HG02970 (cell line): ENCODE data around the gene CSAD.
"Not testable (repeated sequence)": the region's sequence is repeated elsewhere in the genome, so short reads cannot be mapped to it uniquely, and the experiment has no call there.

Source experiments
- ATAC-seq: cut with Tn5 transposase; IDR thresholded peaks from one replicate; pipeline ENCODE4 v1.9.1; 2021; ENCODE audit warnings: mild to moderate bottlenecking, moderate library complexity, moderate number of reproducible peaks; ENCODE audit not compliant: unreplicated experiment, low FRiP score

The CSAD gene

DNA sequence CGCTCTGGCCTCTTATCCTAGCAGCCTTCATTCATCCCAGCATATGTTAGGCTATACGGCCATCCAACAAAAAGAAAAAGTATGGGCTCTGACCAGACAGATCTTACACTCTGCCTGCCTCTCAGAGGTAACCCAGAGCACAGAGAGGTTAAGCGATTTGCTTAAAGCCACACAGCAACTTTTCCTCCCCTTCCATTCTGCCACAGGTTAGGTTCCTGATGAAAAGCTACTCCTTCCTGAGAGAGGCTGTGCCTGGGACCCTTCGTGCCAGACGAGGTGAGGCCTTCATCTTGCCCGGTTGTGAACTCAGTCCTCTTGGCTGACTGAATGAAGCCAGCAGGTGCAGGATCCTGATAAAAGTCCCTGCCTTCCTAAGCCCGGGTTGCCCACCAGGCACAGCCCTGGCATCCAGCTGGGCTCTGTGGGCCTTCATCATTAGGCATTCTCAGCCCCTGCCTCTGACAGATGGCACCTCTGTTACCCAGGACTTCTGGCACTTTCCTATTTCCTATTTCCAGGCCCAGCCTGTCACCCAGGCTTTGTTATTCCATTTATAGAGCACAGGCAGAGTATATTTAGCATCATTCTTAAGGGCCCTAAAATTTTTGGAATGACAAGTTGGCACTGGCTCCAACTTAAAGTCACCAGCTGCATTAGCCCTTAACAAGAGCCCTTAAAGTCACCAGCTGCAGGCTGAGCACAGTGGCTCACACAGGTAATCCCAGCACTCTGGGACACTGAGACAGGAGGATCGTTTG lies 64.7 kb downstream of the CSAD start:
- no peak for ATAC-seq

DNA sequence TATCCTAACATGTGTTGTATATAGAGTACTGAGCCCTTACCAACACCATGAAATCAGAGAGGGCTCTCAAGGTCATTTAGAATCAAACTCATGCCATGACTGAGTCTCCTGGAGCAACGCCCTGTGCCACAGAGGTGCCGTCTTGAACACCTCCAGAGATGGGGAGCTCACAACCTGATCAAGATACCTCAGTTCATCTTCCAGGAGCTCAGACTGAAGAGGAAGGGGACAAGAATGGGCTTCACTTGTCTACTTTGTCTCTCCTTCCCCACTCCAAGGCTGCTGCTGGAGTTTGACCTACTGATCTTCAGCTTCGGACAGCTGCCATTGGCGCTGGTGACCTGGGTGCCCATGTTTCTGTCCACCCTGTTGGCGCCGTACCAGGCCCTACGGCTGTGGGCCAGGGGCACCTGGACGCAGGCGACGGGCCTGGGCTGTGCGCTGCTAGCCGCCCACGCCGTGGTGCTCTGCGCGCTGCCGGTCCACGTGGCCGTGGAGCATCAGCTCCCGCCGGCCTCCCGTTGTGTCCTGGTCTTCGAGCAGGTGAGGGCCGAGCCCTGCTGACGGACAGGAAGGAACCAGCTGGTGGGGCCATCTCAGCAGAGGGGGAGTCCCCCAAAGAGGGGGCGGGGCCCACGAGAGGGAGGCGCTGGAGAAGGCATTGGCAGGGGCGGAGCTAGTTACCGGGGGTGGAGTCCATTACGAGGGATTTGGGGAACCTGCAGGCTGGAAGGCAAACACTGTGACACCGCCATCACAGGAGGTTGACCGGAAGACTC lies 65.4 kb downstream of the CSAD start:
- no peak for ATAC-seq

DNA sequence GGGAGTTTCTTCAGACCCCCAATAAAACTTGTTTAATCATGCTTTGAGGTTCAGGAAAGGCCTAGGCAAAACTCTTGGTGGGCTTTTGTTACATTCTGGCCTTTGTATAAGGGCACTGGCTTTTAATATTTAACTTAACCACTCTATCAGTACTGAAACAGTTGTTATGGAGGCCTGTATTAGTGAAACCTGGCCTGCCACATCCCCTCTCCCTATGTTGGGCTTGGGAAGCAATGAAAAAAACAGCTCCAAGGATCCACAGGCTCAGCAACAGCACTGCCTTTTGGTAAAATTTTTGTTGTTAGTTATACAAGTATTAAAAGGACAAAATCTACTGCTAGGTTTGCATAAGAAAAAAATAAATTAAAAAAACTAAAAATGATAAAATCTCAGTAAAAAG lies 66.8 kb downstream of the CSAD start:
- no peak for ATAC-seq

DNA sequence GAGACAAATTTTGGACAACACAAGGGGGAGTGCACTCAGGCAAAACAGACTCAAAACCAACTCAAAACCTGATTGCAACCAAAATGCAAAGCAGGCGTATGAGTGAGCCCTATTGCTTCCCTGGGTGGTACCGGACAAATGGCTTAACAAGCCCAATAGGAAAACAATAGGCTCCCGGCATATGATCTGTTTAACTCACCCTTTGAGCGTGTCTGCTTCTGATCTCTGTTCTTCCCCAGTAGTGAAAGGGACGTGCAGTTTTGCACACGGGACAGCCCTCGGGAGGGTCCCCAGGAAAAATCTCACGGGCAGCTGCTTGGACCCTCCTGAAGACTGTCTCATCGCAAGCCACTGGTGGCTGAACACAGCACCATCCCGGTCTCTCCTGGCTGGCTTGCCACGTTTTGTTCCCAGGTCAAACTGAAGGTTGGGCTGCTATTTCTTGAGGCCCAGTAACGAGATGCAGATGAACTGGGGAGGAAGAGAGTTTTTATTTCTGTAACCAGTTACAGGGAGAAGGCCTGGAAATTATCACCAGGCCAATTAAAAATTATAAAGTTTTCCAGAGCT lies 67.5 kb downstream of the CSAD start:
- no peak for ATAC-seq

DNA sequence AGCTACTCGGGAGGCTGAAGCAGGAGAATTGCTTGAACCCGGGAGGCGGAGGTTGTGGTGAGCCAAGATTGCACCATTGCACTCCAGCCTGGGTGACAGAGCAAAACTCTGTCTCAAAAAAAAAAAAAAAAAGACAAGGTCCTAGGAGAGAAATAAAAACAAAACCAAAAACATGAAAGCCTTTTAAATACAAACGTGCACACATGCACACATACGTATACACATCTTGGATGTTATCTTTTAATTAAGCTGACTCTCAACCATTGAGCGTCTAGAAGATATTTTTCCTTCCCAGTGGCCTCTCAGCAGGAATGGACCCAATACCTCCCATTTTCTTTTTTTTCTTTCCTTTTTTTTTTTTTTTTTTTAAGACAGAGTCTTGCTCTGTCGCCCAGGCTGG lies 68.3 kb downstream of the CSAD start:
- not testable (repeated sequence) for ATAC-seq
